ENCODE data around the gene GPD2.

- TF ChIP-seq CTCF (IDR thresholded peaks at IDR 0.05), result no peak
- TF ChIP-seq PREB (CRISPR knock-in tag; IDR thresholded peaks at IDR 0.05; ENCODE audit: borderline replicate concordance), result no peak
- TF ChIP-seq ATF3 (CRISPR knock-in tag; conservative IDR thresholded peaks at IDR 0.05), result no peak
- no peak for TF ChIP-seq TEAD4 (CRISPR knock-in tag; IDR thresholded peaks at IDR 0.05)
- TF ChIP-seq STAT6 (CRISPR knock-in tag; conservative IDR thresholded peaks at IDR 0.05; ENCODE audit: low read depth), result no peak
- TF ChIP-seq AR (CRISPR knock-in tag; IDR thresholded peaks at IDR 0.05), result no peak
- no peak for TF ChIP-seq NFE2L1 (CRISPR knock-in tag; IDR thresholded peaks at IDR 0.05)
- TF ChIP-seq NR1H2 (CRISPR knock-in tag; IDR thresholded peaks at IDR 0.05), result no peak
- no peak for TF ChIP-seq ZNF219 (CRISPR knock-in tag; IDR thresholded peaks at IDR 0.05; ENCODE audit: borderline replicate concordance)
These were observed 166.4 kb downstream of the GPD2 start for GRCh38 chr2:156602552-156602933.
